ENCODE data around the gene PPP1R12A. TPM values are rescaled to one million over a fixed set of nuclear protein-coding genes. Genes with fewer than 3 reads are reported as not detected.

PPP1R12A gene
- total and polyA plus RNA-seq, 9 donors: 28.9 to 104 (median 75.3) TPM

DNA sequence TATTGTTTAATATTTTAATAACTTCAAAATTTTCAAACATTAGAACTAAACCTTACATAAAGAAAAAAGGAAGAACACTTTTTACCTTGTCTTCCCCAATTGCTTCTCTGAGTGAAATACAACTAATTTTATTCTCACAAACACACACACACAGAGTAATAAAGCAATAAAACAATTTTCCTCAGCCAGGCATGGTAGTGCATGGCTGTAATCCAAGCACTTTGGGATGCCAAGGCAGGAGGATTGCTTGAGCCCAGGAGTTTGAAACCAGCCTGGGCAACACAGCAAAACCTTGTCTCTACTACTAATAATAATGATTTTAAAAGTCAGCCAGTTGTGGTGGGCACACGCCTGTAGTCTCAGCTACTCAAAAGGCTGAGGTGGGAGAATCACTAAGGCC lies 13.1 kb downstream of the PPP1R12A start:
- TF ChIP-seq, protein P1, sequence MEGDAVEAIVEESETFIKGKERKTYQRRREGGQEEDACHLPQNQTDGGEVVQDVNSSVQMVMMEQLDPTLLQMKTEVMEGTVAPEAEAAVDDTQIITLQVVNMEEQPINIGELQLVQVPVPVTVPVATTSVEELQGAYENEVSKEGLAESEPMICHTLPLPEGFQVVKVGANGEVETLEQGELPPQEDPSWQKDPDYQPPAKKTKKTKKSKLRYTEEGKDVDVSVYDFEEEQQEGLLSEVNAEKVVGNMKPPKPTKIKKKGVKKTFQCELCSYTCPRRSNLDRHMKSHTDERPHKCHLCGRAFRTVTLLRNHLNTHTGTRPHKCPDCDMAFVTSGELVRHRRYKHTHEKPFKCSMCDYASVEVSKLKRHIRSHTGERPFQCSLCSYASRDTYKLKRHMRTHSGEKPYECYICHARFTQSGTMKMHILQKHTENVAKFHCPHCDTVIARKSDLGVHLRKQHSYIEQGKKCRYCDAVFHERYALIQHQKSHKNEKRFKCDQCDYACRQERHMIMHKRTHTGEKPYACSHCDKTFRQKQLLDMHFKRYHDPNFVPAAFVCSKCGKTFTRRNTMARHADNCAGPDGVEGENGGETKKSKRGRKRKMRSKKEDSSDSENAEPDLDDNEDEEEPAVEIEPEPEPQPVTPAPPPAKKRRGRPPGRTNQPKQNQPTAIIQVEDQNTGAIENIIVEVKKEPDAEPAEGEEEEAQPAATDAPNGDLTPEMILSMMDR (IDR thresholded peaks at IDR 0.05): no peak
- no peak for TF ChIP-seq POLR2A (IDR thresholded peaks at IDR 0.05)
- TF ChIP-seq EP300 (IDR thresholded peaks at IDR 0.05): no peak
- H3K27ac ChIP-seq: no peak overlapping the region
- 79 to 96% (median 85%) methylated on average over 1 of the region's 1 CpG for WGBS, 3 donors

DNA sequence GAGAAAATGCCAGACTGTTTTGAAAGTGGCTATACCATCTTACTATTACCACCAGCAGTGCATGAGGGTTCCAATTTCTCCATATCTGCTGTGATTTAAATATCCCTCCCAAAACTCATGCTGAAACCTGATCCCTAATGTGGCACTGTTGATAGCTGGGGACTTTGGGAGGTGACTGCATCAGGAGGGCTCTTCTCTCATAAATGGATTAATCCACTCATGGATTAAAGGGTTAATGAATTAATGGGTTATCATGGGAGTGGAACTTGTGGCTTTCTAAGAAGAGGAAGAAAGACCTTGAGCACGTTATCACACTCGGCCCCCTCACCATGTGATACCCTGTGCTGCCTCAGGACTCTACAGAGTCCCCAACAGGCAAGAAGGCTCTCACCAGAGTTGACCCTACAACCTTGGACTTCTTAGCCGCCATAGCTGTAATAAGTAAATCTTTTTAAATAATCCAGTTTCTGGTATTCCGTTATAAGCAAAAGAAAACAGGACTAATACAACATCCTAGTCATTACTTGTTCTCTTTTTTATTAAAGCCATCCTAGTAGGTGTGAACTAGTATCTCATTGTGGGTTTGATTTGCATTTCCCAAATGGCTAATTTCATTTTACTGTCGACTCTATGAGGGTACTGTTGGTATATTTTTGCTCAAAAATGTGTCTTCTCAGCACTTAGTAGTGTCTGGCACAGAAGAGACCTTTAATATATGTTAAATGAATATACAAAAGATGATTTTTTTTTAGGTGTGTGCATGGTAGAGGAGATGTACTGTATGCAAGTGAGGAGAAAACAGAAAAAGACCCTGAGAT lies 14.3 kb downstream of the PPP1R12A start:
- Histone ChIP-seq H3K9me3 (no peaks in the 10 kb centered on the region), H3K27ac (no peak overlapping the region), H3K4me1 (ENCODE audit: insufficient read depth) (peaks cover 5% of the 10 kb centered on the region), H3K4me3 (no peak overlapping the region), H3K36me3 (no peaks in the 10 kb centered on the region), H3K27me3 (no peaks in the 10 kb centered on the region)
- TF ChIP-seq, protein P1 (IDR thresholded peaks at IDR 0.05): no peak
- TF ChIP-seq POLR2A (IDR thresholded peaks at IDR 0.05) (no peak), EP300 (IDR thresholded peaks at IDR 0.05) (no peak)
- 78 to 85% (median 81%) methylated on average over 5 of the region's 5 CpGs for WGBS, 3 donors
- no peak for DNase-seq
- intact Hi-C loops (cut with DNase I): no loop called here

More for the DNA sequence above, 13.1 kb downstream of the PPP1R12A start:
- intact Hi-C loops (cut with DNase I): no loop called here
- no peak for DNase-seq
- Histone ChIP-seq H3K4me1 (ENCODE audit: insufficient read depth) (peaks cover 6% of the 10 kb centered on the region), H3K36me3 (no peaks in the 10 kb centered on the region), H3K4me3 (no peak overlapping the region), H3K27me3 (no peaks in the 10 kb centered on the region), H3K9me3 (no peaks in the 10 kb centered on the region)

DNA sequence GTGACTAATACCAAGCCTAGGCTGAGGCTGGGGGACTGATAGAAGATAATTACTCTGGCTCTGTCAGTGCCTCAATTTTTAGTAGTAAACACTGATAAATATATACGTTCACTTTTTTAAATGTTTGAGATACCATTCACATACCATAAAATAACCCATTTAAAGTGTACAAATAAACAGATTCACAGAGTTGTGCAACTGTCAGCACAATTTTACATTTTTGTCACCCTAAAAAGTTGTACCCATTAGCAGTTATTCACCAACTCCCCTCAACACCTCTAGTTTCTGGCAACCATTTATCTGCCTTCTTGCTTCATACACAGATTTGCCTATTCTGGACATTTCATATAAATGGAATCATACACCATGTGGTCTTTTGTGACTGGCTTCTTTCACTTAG lies 15.1 kb downstream of the PPP1R12A start:
- H3K27ac ChIP-seq: no peak overlapping the region
- intact Hi-C loops (cut with DNase I): no loop called here

DNA sequence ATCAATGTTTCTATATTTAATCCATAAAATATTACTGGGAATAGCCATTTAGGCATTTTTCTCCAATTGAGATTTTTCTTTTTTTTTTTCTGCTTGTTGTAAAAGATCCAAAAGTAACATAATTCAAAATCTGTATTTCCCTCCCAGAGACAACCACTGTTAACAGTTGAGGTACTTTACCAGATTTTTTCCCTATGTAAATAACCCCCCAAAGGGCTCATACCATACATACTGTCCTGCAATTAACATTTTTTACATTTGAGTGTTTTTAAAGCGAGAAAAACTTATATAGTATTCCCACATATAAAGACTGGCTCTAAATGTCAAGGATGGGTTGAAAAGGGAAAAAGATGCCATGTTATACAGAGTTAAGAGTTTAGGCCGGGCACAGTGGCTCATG lies 18.1 kb downstream of the PPP1R12A start:
- intact Hi-C loops (cut with DNase I): no loop called here
- no peaks in the 10 kb centered on the region for H3K9me3 ChIP-seq
- no peak overlapping the region for H3K27ac ChIP-seq
- H3K36me3 ChIP-seq: no peaks in the 10 kb centered on the region
- TF ChIP-seq, protein P1 (IDR thresholded peaks at IDR 0.05): no peak
- no peak for TF ChIP-seq POLR2A (IDR thresholded peaks at IDR 0.05)
- no peak for TF ChIP-seq EP300 (IDR thresholded peaks at IDR 0.05)
- WGBS, 3 donors: 93 to 96% (median 95%) methylated on average over 2 of the region's 2 CpGs
- peaks cover under 1% of the 10 kb centered on the region for H3K4me1 ChIP-seq (ENCODE audit: insufficient read depth)
- H3K27me3 ChIP-seq: no peaks in the 10 kb centered on the region
- no peak overlapping the region for H3K4me3 ChIP-seq
- DNase-seq: no peak

More for the DNA sequence above, 15.1 kb downstream of the PPP1R12A start:
- TF ChIP-seq, protein P1 (IDR thresholded peaks at IDR 0.05): no peak
- TF ChIP-seq POLR2A (IDR thresholded peaks at IDR 0.05) (no peak), EP300 (IDR thresholded peaks at IDR 0.05) (no peak)
- WGBS, 3 donors: 67 to 76% (median 72%) methylated on average over 1 of the region's 1 CpG
- Histone ChIP-seq H3K4me1 (ENCODE audit: insufficient read depth) (peaks cover 4% of the 10 kb centered on the region), H3K36me3 (no peaks in the 10 kb centered on the region), H3K27me3 (no peaks in the 10 kb centered on the region), H3K4me3 (no peak overlapping the region), H3K9me3 (no peaks in the 10 kb centered on the region)
- no peak for DNase-seq
